H9 (cell line): ENCODE data around the gene OPRD1. TPM values are rescaled to one million over a fixed set of nuclear protein-coding genes. Genes with fewer than 3 reads are reported as not detected.
"Not testable (repeated sequence)": the region's sequence is repeated elsewhere in the genome, so short reads cannot be mapped to it uniquely, and the experiment has no call there.

Experiments
- DNase-seq: peaks from one replicate; pipeline ENCODE4 v3.0.0-alpha.2; 2017
- H2AFZ ChIP-seq: one replicate; pipeline ENCODE4 v1.6.1; 2013; ENCODE audit warnings: mild to moderate bottlenecking, low read length, control low read depth, moderate library complexity
- H2AK5ac ChIP-seq: 2 replicates; pipeline ENCODE4 v1.6.1; 2013; ENCODE audit warnings: low read length, control low read depth, mixed read lengths; ENCODE audit not compliant: insufficient read length
- H2BK120ac ChIP-seq: one replicate; pipeline ENCODE4 v1.6.1; 2013; ENCODE audit warnings: low read depth, mild to moderate bottlenecking, low read length, control low read depth, inconsistent platforms; ENCODE audit not compliant: poor library complexity, severe bottlenecking
- H2BK12ac ChIP-seq: 2 replicates; pipeline ENCODE4 v1.6.1; 2013; ENCODE audit warnings: low read length, control low read depth, mixed read lengths, low read depth; ENCODE audit not compliant: insufficient read length
- H2BK15ac ChIP-seq: 2 replicates; pipeline ENCODE4 v1.6.1; 2013; ENCODE audit warnings: low read depth, low read length, control low read depth
- H2BK20ac ChIP-seq: one replicate; pipeline ENCODE4 v1.6.1; 2013; ENCODE audit warnings: low read depth, mild to moderate bottlenecking, low read length, control low read depth, inconsistent platforms; ENCODE audit not compliant: poor library complexity, severe bottlenecking
- H2BK5ac ChIP-seq: 2 replicates; pipeline ENCODE4 v1.6.1; 2013; ENCODE audit warnings: low read length, control low read depth, mixed read lengths; ENCODE audit not compliant: insufficient read length
- H3K14ac ChIP-seq: 2 replicates; pipeline ENCODE4 v1.6.1; 2013; ENCODE audit warnings: low read length, control low read depth; ENCODE audit not compliant: insufficient read depth
- H3K18ac ChIP-seq: 2 replicates; pipeline ENCODE4 v1.6.1; 2013; ENCODE audit warnings: low read depth, mild to moderate bottlenecking, mixed read lengths, low read length, control low read depth; ENCODE audit not compliant: insufficient read length
- H3K23ac ChIP-seq: 2 replicates; pipeline ENCODE4 v1.6.1; 2013; ENCODE audit warnings: low read length, control low read depth, mixed read lengths, low read depth; ENCODE audit not compliant: insufficient read length
- H3K23me2 ChIP-seq: 2 replicates; pipeline ENCODE4 v1.6.1; 2013; ENCODE audit warnings: low read depth, mild to moderate bottlenecking, mixed read lengths, low read length, control low read depth; ENCODE audit not compliant: insufficient read length, poor library complexity, severe bottlenecking
- H3K27ac ChIP-seq: 2 replicates; pipeline ENCODE4 v1.5.1; 2013; ENCODE audit warnings: low read length, control low read depth, mixed read lengths, low read depth; ENCODE audit not compliant: insufficient read length
- H3K27me3 ChIP-seq: 2 replicates; pipeline ENCODE4 v1.6.1; 2013; ENCODE audit warnings: low read length, control low read depth, inconsistent platforms; ENCODE audit not compliant: insufficient read depth
- H3K4ac ChIP-seq: 2 replicates; pipeline ENCODE4 v1.6.1; 2013; ENCODE audit warnings: low read depth, mild to moderate bottlenecking, control low read depth, inconsistent platforms, low read length, moderate library complexity
- H3K4me1 ChIP-seq: 2 replicates; pipeline ENCODE4 v1.6.1; 2013; ENCODE audit warnings: low read length, control low read depth, inconsistent platforms; ENCODE audit not compliant: insufficient read depth
- H3K4me2 ChIP-seq: 2 replicates; pipeline ENCODE4 v1.6.1; 2013; ENCODE audit warnings: low read length, control low read depth, mixed read lengths; ENCODE audit not compliant: insufficient read length, insufficient read depth
- H3K56ac ChIP-seq: 2 replicates; pipeline ENCODE4 v1.6.1; 2013; ENCODE audit warnings: low read depth, mild to moderate bottlenecking, mixed read lengths, low read length, control low read depth; ENCODE audit not compliant: insufficient read length
- H3K79me1 ChIP-seq: 2 replicates; pipeline ENCODE4 v1.6.1; 2013; ENCODE audit warnings: low read depth, mild to moderate bottlenecking, moderate library complexity, low read length, control low read depth, inconsistent platforms; ENCODE audit not compliant: insufficient read depth, poor library complexity, severe bottlenecking
- H3K79me2 ChIP-seq: 2 replicates; pipeline ENCODE4 v1.6.1; 2013; ENCODE audit warnings: low read length, control low read depth, inconsistent platforms; ENCODE audit not compliant: insufficient read depth
- H3K9ac ChIP-seq: 2 replicates; pipeline ENCODE4 v1.6.1; 2013; ENCODE audit warnings: low read length, control low read depth, mixed read lengths; ENCODE audit not compliant: insufficient read length; ENCODE audit errors: extremely low read depth
- H3K9me3 ChIP-seq: one replicate; pipeline ENCODE4 v1.6.1; 2013; ENCODE audit warnings: low read depth, low read length, inconsistent platforms; ENCODE audit not compliant: control insufficient read depth
- H3T11ph ChIP-seq: one replicate; pipeline ENCODE4 v1.6.1; 2013; ENCODE audit warnings: mild to moderate bottlenecking, low read length, control low read depth, inconsistent platforms
- H4K20me1 ChIP-seq: one replicate; pipeline ENCODE4 v1.6.1; 2013; ENCODE audit not compliant: control insufficient read depth, insufficient read length, insufficient read depth
- H4K5ac ChIP-seq: 2 replicates; pipeline ENCODE4 v1.6.1; 2013; ENCODE audit warnings: low read depth, mild to moderate bottlenecking, mixed read lengths, low read length, control low read depth; ENCODE audit not compliant: insufficient read length
- H4K8ac ChIP-seq: replicated peaks from 2 replicates; pipeline ENCODE4 v1.6.1; 2013; ENCODE audit warnings: low read length, control low read depth, mixed read lengths, low read depth; ENCODE audit not compliant: insufficient read length
- H4K91ac ChIP-seq: 2 replicates; pipeline ENCODE4 v1.6.1; 2013; ENCODE audit warnings: low read depth, mild to moderate bottlenecking, moderate library complexity, mixed read lengths, low read length, control low read depth; ENCODE audit not compliant: insufficient read length
- H3K27ac Mint-ChIP-seq, 3 experiments: 2 replicates in 2 of 3; 3 replicates in 1 of 3; pipeline ENCODE4 v1.8.0; 2020 to 2021; ENCODE audit warnings: mixed read lengths in 3 of 3, mild to moderate bottlenecking in 1 of 3, moderate library complexity in 1 of 3
- H3K27me3 Mint-ChIP-seq: 2 replicates; pipeline ENCODE4 v1.8.0; 2021; ENCODE audit warnings: low read depth, mild to moderate bottlenecking, moderate library complexity, mixed read lengths
- H3K36me3 Mint-ChIP-seq, 3 experiments: 2 replicates in 2 of 3; 3 replicates in 1 of 3; pipeline ENCODE4 v1.8.0; 2020 to 2021; ENCODE audit warnings: low read depth in 3 of 3, mixed read lengths in 3 of 3; ENCODE audit not compliant: insufficient read depth in 1 of 3
- H3K4me1 Mint-ChIP-seq, 2 experiments: 2 replicates each; pipeline ENCODE4 v1.8.0; 2020; ENCODE audit warnings: mixed read lengths in 2 of 2
- H3K4me3 Mint-ChIP-seq, 2 experiments: 2 replicates in 1 of 2; 3 replicates in 1 of 2; pipeline ENCODE4 v1.8.0; 2020 to 2021; ENCODE audit warnings: mild to moderate bottlenecking in 2 of 2, mixed read lengths in 2 of 2, moderate library complexity in 1 of 2
- H3K9me3 Mint-ChIP-seq, 2 experiments: 2 replicates in 1 of 2; 3 replicates in 1 of 2; pipeline ENCODE4 v1.8.0; 2020; ENCODE audit warnings: mild to moderate bottlenecking in 2 of 2, mixed read lengths in 2 of 2, moderate library complexity in 1 of 2
- CTCF ChIP-seq: fragments of 200-600 bp; sonication (generic); conservative IDR thresholded peaks from 3 replicates; pipeline ENCODE4 v1.8.0; 2021; ENCODE audit warnings: antibody characterized with exemption, mild to moderate bottlenecking
- WGBS: extraction: QIAGEN DNeasy Blood & Tissue Kit; methylation state at CpG from one replicate; pipeline ENCODE4 v1.1.7; 2013; ENCODE audit warnings: missing lambda C conversion rate, low lambda C conversion rate, mixed read lengths; ENCODE audit not compliant: insufficient read length; ENCODE audit errors: extremely low coverage; 5-methylcytosine and 5-hydroxymethylcytosine counted together
- total RNA-seq: library from RNA; stranded (reverse); gene quantifications from 2 replicates; pipeline ENCODE4 v1.2.1, GENCODE V29; 2021

The OPRD1 gene
- total RNA-seq, 1 experiment from 2014 or later: 1.8 TPM

- Histone ChIP-seq H3K27me3 (no peaks in the 10 kb centered on the region), H2AFZ (no peak overlapping the region), H3T11ph (no peak overlapping the region), H3K23me2 (no peaks in the 10 kb centered on the region), H2BK5ac (no peak overlapping the region), H4K8ac (no peak overlapping the region), H3K14ac (no peak overlapping the region), H2BK15ac (no peak overlapping the region), H2BK120ac (no peak overlapping the region), H2BK12ac (no peak overlapping the region), H3K23ac (no peak overlapping the region), H3K27ac (no peak overlapping the region), H2BK20ac (no peak overlapping the region), H4K20me1 (no peaks in the 10 kb centered on the region), H4K91ac (no peak overlapping the region), H3K4ac (no peak overlapping the region), H3K18ac (no peak overlapping the region), H2AK5ac (no peak overlapping the region), H3K4me1 (no peaks in the 10 kb centered on the region), H3K79me2 (no peaks in the 10 kb centered on the region), H3K79me1 (no peaks in the 10 kb centered on the region), H3K4me2 (no peak overlapping the region), H4K5ac (no peak overlapping the region), H3K9me3 (no peaks in the 10 kb centered on the region), H3K9ac (no peak overlapping the region), H3K56ac (no peak overlapping the region)
- H3K27ac Mint-ChIP-seq: peak overlapping the region in 1 of 3 experiments; percentile 57; a peak in 2 of 7 replicates
- peaks cover 0 to 3% (median 0%) of the 10 kb centered on the region in 3 experiments; a peak in 1 of 7 replicates for H3K36me3 Mint-ChIP-seq
- peaks cover 3% of the 10 kb centered on the region; the same call in 1 of the 2 replicates for H3K27me3 Mint-ChIP-seq
- no peak for TF ChIP-seq CTCF
- no peaks in the 10 kb centered on the region for H3K9me3 Mint-ChIP-seq
- H3K4me3 Mint-ChIP-seq: no peak overlapping the region
- peaks cover 0 to 9% of the 10 kb centered on the region in 2 experiments; a peak in 2 of 4 replicates for H3K4me1 Mint-ChIP-seq
- no CpG with 5 or more reads among the region's 12 CpGs for WGBS
- DNase-seq: no peak
Measured at GRCh38 chr1:28790377-28791035, 21.5 kb upstream of the OPRD1 start.

GRCh38 chr1:28791929-28792328 is 20.0 kb upstream of the OPRD1 start:
- H3K9ac ChIP-seq, H2AFZ ChIP-seq, H3K23ac ChIP-seq, H2BK5ac ChIP-seq, H2AK5ac ChIP-seq, H3K4ac ChIP-seq, H3K14ac ChIP-seq, H3K79me2 ChIP-seq, H3K36me3 Mint-ChIP-seq, H3K18ac ChIP-seq, H3K56ac ChIP-seq, H3K27me3 ChIP-seq, H2BK15ac ChIP-seq, H4K8ac ChIP-seq, H3K27ac Mint-ChIP-seq, DNase-seq, H2BK20ac ChIP-seq, H3T11ph ChIP-seq, H4K20me1 ChIP-seq, H3K9me3 Mint-ChIP-seq, H3K4me2 ChIP-seq, H3K4me1 ChIP-seq, H4K5ac ChIP-seq, H3K23me2 ChIP-seq, H3K9me3 ChIP-seq, H3K79me1 ChIP-seq, H4K91ac ChIP-seq, H2BK120ac ChIP-seq, H3K27ac ChIP-seq, H3K4me3 Mint-ChIP-seq, H3K27me3 Mint-ChIP-seq, H2BK12ac ChIP-seq: not testable (repeated sequence)
- no CpG with 5 or more reads among the region's 2 CpGs for WGBS
- H3K4me1 Mint-ChIP-seq: peaks cover 6 to 12% of the 10 kb centered on the region in 2 experiments; a peak in 3 of 4 replicates
